GM12878 (cell line): ENCODE data around the gene CCM2.

Experiments
- NFYB ChIP-seq: IDR thresholded peaks from 2 replicates; pipeline ENCODE4 v1.6.1; 2011; ENCODE audit warnings: low read depth, mild to moderate bottlenecking, low read length, improper control_type of control experiment, moderate library complexity; ENCODE audit not compliant: insufficient read depth
- RB1 ChIP-seq: fragments of 450-650 bp; formaldehyde crosslinking; IDR thresholded peaks from 2 replicates; pipeline ENCODE4 v1.6.1; 2017; ENCODE audit warnings: mild to moderate bottlenecking, borderline replicate concordance
- TF ChIP-seq, protein P1 (sequence below), 3 experiments: IDR thresholded peaks in 2 of 3; conservative IDR thresholded peaks in 1 of 3; 2 replicates each; pipeline ENCODE4 v1.5.1; 2011; ENCODE audit warnings: low read depth in 3 of 3, low read length in 3 of 3, mild to moderate bottlenecking in 3 of 3, control low read depth in 2 of 3, moderate library complexity in 2 of 3, inconsistent platforms in 1 of 3, mixed read lengths in 1 of 3; ENCODE audit not compliant: control insufficient read depth in 2 of 3, insufficient read depth in 1 of 3; ENCODE audit errors: extremely low read depth in 1 of 3
- TF ChIP-seq, protein P2 (sequence below): fragments of 450-650 bp; formaldehyde crosslinking; IDR thresholded peaks from 2 replicates; pipeline ENCODE4 v1.4.0; 2022; ENCODE audit warnings: mild to moderate bottlenecking, moderate library complexity
- TF ChIP-seq, protein P3 (sequence below): IDR thresholded peaks from 2 replicates; pipeline ENCODE4 v1.6.1; 2012; ENCODE audit warnings: low read depth, low read length, improper control_type of control experiment
- TF ChIP-seq, protein P4 (sequence below): IDR thresholded peaks from 2 replicates; pipeline ENCODE4 v1.6.1; 2012; ENCODE audit warnings: low read depth, low read length, improper control_type of control experiment

DNA sequence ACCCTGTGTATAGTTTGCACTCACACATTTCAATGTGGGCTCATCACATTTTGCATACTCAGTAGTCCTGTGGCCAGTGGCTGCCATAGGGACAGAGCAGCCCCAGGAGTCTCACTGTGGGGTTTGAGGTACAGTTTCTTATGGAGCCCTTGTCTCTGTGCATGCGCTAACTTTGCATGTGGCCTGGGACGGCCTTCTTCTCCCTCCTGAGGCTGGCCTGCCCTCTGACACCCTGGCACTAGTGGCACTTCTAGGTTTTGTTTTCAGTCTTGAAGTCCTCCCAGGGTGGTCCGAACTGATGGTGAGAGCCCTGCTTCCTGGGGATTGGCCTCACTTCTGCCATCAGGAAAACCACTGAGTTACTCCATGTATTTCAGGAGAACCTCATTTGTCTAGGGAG is 67.6 kb downstream of the CCM2 start:
- TF ChIP-seq, protein P1, sequence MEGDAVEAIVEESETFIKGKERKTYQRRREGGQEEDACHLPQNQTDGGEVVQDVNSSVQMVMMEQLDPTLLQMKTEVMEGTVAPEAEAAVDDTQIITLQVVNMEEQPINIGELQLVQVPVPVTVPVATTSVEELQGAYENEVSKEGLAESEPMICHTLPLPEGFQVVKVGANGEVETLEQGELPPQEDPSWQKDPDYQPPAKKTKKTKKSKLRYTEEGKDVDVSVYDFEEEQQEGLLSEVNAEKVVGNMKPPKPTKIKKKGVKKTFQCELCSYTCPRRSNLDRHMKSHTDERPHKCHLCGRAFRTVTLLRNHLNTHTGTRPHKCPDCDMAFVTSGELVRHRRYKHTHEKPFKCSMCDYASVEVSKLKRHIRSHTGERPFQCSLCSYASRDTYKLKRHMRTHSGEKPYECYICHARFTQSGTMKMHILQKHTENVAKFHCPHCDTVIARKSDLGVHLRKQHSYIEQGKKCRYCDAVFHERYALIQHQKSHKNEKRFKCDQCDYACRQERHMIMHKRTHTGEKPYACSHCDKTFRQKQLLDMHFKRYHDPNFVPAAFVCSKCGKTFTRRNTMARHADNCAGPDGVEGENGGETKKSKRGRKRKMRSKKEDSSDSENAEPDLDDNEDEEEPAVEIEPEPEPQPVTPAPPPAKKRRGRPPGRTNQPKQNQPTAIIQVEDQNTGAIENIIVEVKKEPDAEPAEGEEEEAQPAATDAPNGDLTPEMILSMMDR (IDR thresholded peaks at IDR 0.05 in 2 of 3, conservative IDR thresholded peaks at IDR 0.05 in 1 of 3; ENCODE audit: control insufficient read depth in 2 of 3, extremely low read depth in 1 of 3, insufficient read depth in 1 of 3, low read depth in 3 of 3, low read length in 3 of 3): no peak
- TF ChIP-seq, protein P2, sequence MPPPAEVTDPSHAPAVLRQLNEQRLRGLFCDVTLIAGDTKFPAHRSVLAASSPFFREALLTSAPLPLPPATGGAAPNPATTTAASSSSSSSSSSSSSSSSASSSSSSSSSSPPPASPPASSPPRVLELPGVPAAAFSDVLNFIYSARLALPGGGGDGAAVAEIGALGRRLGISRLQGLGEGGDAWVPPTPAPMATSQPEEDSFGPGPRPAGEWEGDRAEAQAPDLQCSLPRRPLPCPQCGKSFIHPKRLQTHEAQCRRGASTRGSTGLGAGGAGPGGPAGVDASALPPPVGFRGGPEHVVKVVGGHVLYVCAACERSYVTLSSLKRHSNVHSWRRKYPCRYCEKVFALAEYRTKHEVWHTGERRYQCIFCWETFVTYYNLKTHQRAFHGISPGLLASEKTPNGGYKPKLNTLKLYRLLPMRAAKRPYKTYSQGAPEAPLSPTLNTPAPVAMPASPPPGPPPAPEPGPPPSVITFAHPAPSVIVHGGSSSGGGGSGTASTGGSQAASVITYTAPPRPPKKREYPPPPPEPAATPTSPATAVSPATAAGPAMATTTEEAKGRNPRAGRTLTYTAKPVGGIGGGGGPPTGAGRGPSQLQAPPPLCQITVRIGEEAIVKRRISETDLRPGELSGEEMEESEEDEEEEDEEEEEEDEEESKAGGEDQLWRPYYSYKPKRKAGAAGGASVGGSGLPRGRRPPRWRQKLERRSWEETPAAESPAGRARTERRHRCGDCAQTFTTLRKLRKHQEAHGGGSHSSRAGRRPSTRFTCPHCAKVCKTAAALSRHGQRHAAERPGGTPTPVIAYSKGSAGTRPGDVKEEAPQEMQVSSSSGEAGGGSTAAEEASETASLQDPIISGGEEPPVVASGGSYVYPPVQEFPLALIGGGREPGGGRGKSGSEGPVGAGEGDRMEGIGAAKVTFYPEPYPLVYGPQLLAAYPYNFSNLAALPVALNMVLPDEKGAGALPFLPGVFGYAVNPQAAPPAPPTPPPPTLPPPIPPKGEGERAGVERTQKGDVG (CRISPR knock-in tag): no peak
- TF ChIP-seq, protein P3, sequence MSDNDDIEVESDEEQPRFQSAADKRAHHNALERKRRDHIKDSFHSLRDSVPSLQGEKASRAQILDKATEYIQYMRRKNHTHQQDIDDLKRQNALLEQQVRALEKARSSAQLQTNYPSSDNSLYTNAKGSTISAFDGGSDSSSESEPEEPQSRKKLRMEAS: no peak
- TF ChIP-seq RB1 (no peak), NFYB (no peak)
- TF ChIP-seq, protein P4, sequence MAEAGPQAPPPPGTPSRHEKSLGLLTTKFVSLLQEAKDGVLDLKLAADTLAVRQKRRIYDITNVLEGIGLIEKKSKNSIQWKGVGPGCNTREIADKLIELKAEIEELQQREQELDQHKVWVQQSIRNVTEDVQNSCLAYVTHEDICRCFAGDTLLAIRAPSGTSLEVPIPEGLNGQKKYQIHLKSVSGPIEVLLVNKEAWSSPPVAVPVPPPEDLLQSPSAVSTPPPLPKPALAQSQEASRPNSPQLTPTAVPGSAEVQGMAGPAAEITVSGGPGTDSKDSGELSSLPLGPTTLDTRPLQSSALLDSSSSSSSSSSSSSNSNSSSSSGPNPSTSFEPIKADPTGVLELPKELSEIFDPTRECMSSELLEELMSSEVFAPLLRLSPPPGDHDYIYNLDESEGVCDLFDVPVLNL: no peak
